IMR-90 (cell line): ENCODE results near the gene LUC7L2. TPM values are rescaled to one million over a fixed set of nuclear protein-coding genes. Genes with fewer than 3 reads are reported as not detected.

Experiments
- ATAC-seq: fragments of 200-7000 bp; cut with Tn5 transposase; 2 replicates; pipeline ENCODE4 v1.9.1; 2020; ENCODE audit warnings: low read depth, mild to moderate bottlenecking, moderate library complexity
- BruUV-seq: library from RNA; stranded (reverse); fragments of 400-500 nt; replicated peaks from 2 replicates; lab custom pipeline; 2021; lab: Mats Ljungman, UMichigan
- CTCF ChIA-PET: fragments of 300-600 bp; formaldehyde crosslinking; extraction: SDS; loops from one replicate; lab custom pipeline; 2021; ENCODE audit warnings: antibody characterized with exemption; lab: Yijun Ruan, JAX
- POLR2A ChIA-PET: fragments of 300-600 bp; sonication (Branson Sonifier 250); formaldehyde crosslinking; loops from one replicate; lab custom pipeline; 2022; ENCODE audit warnings: antibody characterized with exemption; ENCODE audit not compliant: unreplicated experiment; lab: Charles Lee
- DNase-seq: peaks from one replicate; pipeline ENCODE4 v3.0.0; 2013
- H2AFZ ChIP-seq: replicated peaks from 2 replicates; pipeline ENCODE3; 2013; ENCODE audit warnings: low read length, mild to moderate bottlenecking; ENCODE audit not compliant: poor library complexity
- H2AK5ac ChIP-seq: 2 replicates; pipeline ENCODE4 v1.6.1; 2013; ENCODE audit warnings: low read depth, low read length, inconsistent platforms
- H2AK9ac ChIP-seq: replicated peaks from 2 replicates; pipeline ENCODE3; 2013; ENCODE audit warnings: mild to moderate bottlenecking, low read depth, low read length, moderate library complexity; ENCODE audit not compliant: poor library complexity
- H2BK120ac ChIP-seq: 2 replicates; pipeline ENCODE4 v1.6.1; 2013; ENCODE audit warnings: low read depth, low read length, inconsistent platforms
- H2BK15ac ChIP-seq: 3 replicates; pipeline ENCODE4 v1.6.1; 2013; ENCODE audit warnings: low read depth, low read length, inconsistent platforms
- H2BK20ac ChIP-seq: 2 replicates; pipeline ENCODE4 v1.6.1; 2013; ENCODE audit warnings: low read depth, mild to moderate bottlenecking, inconsistent platforms, low read length, moderate library complexity
- H2BK5ac ChIP-seq: 2 replicates; pipeline ENCODE4 v1.6.1; 2013; ENCODE audit warnings: mild to moderate bottlenecking, low read depth, low read length, inconsistent platforms; ENCODE audit not compliant: poor library complexity, severe bottlenecking
- H3K14ac ChIP-seq: replicated peaks from 2 replicates; pipeline ENCODE4 v1.6.1; 2013; ENCODE audit warnings: low read depth, low read length, inconsistent platforms
- H3K18ac ChIP-seq: 2 replicates; pipeline ENCODE4 v1.6.1; 2013; ENCODE audit warnings: low read depth, low read length, control low read depth
- H3K23ac ChIP-seq: 2 replicates; pipeline ENCODE4 v1.6.1; 2013; ENCODE audit warnings: low read depth, low read length, inconsistent platforms
- H3K27ac ChIP-seq: 2 replicates; pipeline ENCODE4 v1.5.1; 2013; ENCODE audit warnings: mild to moderate bottlenecking, control low read depth, low read length; ENCODE audit not compliant: insufficient read depth
- H3K27me3 ChIP-seq: 2 replicates; pipeline ENCODE4 v1.6.1; 2013; ENCODE audit warnings: low read length; ENCODE audit not compliant: control insufficient read depth, insufficient read depth
- H3K36me3 ChIP-seq: 2 replicates; pipeline ENCODE4 v1.6.1; 2013; ENCODE audit warnings: low read length, mixed read lengths; ENCODE audit not compliant: control insufficient read depth, insufficient read depth
- H3K4ac ChIP-seq: 2 replicates; pipeline ENCODE4 v1.6.1; 2013; ENCODE audit warnings: low read depth, low read length, inconsistent platforms
- H3K4me1 ChIP-seq: 2 replicates; pipeline ENCODE4 v1.6.1; 2013; ENCODE audit warnings: low read length, mixed read lengths; ENCODE audit not compliant: control insufficient read depth, insufficient read depth
- H3K4me2 ChIP-seq: 2 replicates; pipeline ENCODE4 v1.6.1; 2013; ENCODE audit warnings: low read depth, mild to moderate bottlenecking, control low read depth, low read length, moderate library complexity
- H3K4me3 ChIP-seq: 2 replicates; pipeline ENCODE4 v1.5.1; 2013; ENCODE audit warnings: low read depth, mild to moderate bottlenecking, control low read depth, low read length, moderate library complexity; ENCODE audit not compliant: insufficient read depth
- H3K56ac ChIP-seq: 2 replicates; pipeline ENCODE4 v1.6.1; 2013; ENCODE audit warnings: low read length, inconsistent platforms; ENCODE audit not compliant: insufficient read depth; ENCODE audit errors: extremely low read depth
- H3K79me1 ChIP-seq, 2 experiments: 2 replicates each; pipeline ENCODE4 v1.6.1; 2013; ENCODE audit warnings: low read length in 2 of 2, inconsistent platforms in 1 of 2, low read depth in 1 of 2
- H3K9ac ChIP-seq: 2 replicates; pipeline ENCODE4 v1.6.1; 2013; ENCODE audit warnings: low read depth, low read length, control low read depth
- H3K9me1 ChIP-seq: 2 replicates; pipeline ENCODE4 v1.6.1; 2013; ENCODE audit warnings: low read length, inconsistent platforms; ENCODE audit not compliant: insufficient read depth
- H3K9me3 ChIP-seq: 2 replicates; pipeline ENCODE4 v1.6.1; 2013; ENCODE audit warnings: low read length; ENCODE audit not compliant: control insufficient read depth, insufficient read depth
- H4K20me1 ChIP-seq: 2 replicates; pipeline ENCODE4 v1.6.1; 2013; ENCODE audit warnings: low read length, inconsistent platforms; ENCODE audit not compliant: insufficient read depth
- H4K5ac ChIP-seq: 2 replicates; pipeline ENCODE4 v1.6.1; 2013; ENCODE audit warnings: mild to moderate bottlenecking, low read depth, low read length, control low read depth
- H4K8ac ChIP-seq, 2 experiments: 2 replicates each; pipeline ENCODE4 v1.6.1; 2013; ENCODE audit warnings: low read depth in 2 of 2, low read length in 2 of 2, control low read depth in 1 of 2, inconsistent platforms in 1 of 2
- H4K91ac ChIP-seq: 2 replicates; pipeline ENCODE4 v1.6.1; 2013; ENCODE audit warnings: low read depth, low read length, inconsistent platforms; ENCODE audit not compliant: insufficient read depth
- BHLHE40 ChIP-seq: fragments of 150-350 bp; IDR thresholded peaks from 2 replicates; pipeline ENCODE4 v1.6.1; 2016; ENCODE audit warnings: mild to moderate bottlenecking, low read depth, low read length
- CEBPB ChIP-seq: IDR thresholded peaks from 2 replicates; pipeline ENCODE4 v1.6.1; 2012; ENCODE audit warnings: low read depth, low read length, improper control_type of control experiment
- CHD1 ChIP-seq: IDR thresholded peaks from 2 replicates; pipeline ENCODE4 v1.6.1; 2012; ENCODE audit warnings: low read depth, low read length, improper control_type of control experiment
- CTCF ChIP-seq: conservative IDR thresholded peaks from 2 replicates; pipeline ENCODE4 v1.5.1; 2012; ENCODE audit warnings: mild to moderate bottlenecking, low read depth, low read length, improper control_type of control experiment
- ELK1 ChIP-seq: fragments of 150-350 bp; IDR thresholded peaks from 2 replicates; pipeline ENCODE4 v1.6.1; 2016; ENCODE audit warnings: low read depth, mild to moderate bottlenecking, low read length, moderate library complexity, borderline replicate concordance
- FOS ChIP-seq: fragments of 150-350 bp; IDR thresholded peaks from 2 replicates; pipeline ENCODE4 v1.6.1; 2016; ENCODE audit warnings: low read depth, low read length
- MAFK ChIP-seq: IDR thresholded peaks from 2 replicates; pipeline ENCODE4 v1.6.1; 2012; ENCODE audit warnings: low read depth, low read length, improper control_type of control experiment
- MAZ ChIP-seq: IDR thresholded peaks from 2 replicates; pipeline ENCODE4 v1.6.1; 2012; ENCODE audit warnings: low read depth, mild to moderate bottlenecking, low read length, improper control_type of control experiment, moderate library complexity, borderline replicate concordance
- MXI1 ChIP-seq: IDR thresholded peaks from 2 replicates; pipeline ENCODE4 v1.6.1; 2012; ENCODE audit warnings: low read depth, mild to moderate bottlenecking, low read length, moderate library complexity, borderline replicate concordance
- NFE2L2 ChIP-seq: fragments of 150-350 bp; IDR thresholded peaks from 2 replicates; pipeline ENCODE4 v1.6.1; 2016; ENCODE audit warnings: low read depth, mild to moderate bottlenecking, low read length
- POLR2A ChIP-seq: IDR thresholded peaks from 2 replicates; pipeline ENCODE4 v1.6.1; 2012; ENCODE audit warnings: mild to moderate bottlenecking, low read depth, low read length
- RAD21 ChIP-seq: IDR thresholded peaks from 2 replicates; pipeline ENCODE4 v1.6.1; 2012; ENCODE audit warnings: low read length, improper control_type of control experiment
- RCOR1 ChIP-seq: IDR thresholded peaks from 2 replicates; pipeline ENCODE4 v1.6.1; 2012; ENCODE audit warnings: mild to moderate bottlenecking, low read length, improper control_type of control experiment; ENCODE audit not compliant: insufficient replicate concordance
- RFX5 ChIP-seq: IDR thresholded peaks from 2 replicates; pipeline ENCODE4 v1.8.0; 2012; ENCODE audit warnings: low read depth, mild to moderate bottlenecking, low read length, moderate library complexity
- SMC3 ChIP-seq: fragments of 150-350 bp; IDR thresholded peaks from 2 replicates; pipeline ENCODE4 v1.6.1; 2016; ENCODE audit warnings: low read depth, mild to moderate bottlenecking, antibody characterized with exemption, low read length, moderate library complexity
- USF2 ChIP-seq: fragments of 150-350 bp; IDR thresholded peaks from 2 replicates; pipeline ENCODE4 v1.6.1; 2017; ENCODE audit warnings: mild to moderate bottlenecking, antibody characterized with exemption, low read length, low read depth
- WGBS, 2 experiments: methylation state at CpG; one replicate each; pipeline versions ENCODE4 v1.1.5 to v1.1.7; 2013; ENCODE audit warnings: missing lambda C conversion rate in 2 of 2; ENCODE audit not compliant: insufficient read length in 1 of 2; ENCODE audit errors: extremely low coverage in 2 of 2; 5-methylcytosine and 5-hydroxymethylcytosine counted together
- dilution Hi-C: fragments of 300-500 bp; cut with HindIII; formaldehyde crosslinking; loops from one replicate; pipeline ENCODE4 v1.14.3; 2018; ENCODE audit warnings: low sequenced_read_pairs; ENCODE audit not compliant: unreplicated experiment
- in situ Hi-C: fragments of 300-500 bp; cut with MboI; formaldehyde crosslinking; loops from 3 replicates; pipeline ENCODE4 v1.14.3; 2019; ENCODE audit warnings: low sequenced_read_pairs, inconsistent platforms, mixed read lengths
- intact Hi-C: fragments of 100-400 bp; cut with micrococcal nuclease; formaldehyde crosslinking; loops from 2 replicates; pipeline ENCODE4 v1.10.0; 2022
- polyA plus RNA-seq, 3 experiments: library from polyadenylated mRNA; depleted of rRNA; stranded (reverse); fragments of >200 nt; gene quantifications; 2 replicates each; pipeline ENCODE4 v1.2.3, GENCODE V29; 2012; ENCODE audit warnings: low replicate concordance in 1 of 3
- total RNA-seq: library from RNA; depleted of rRNA; stranded (reverse); fragments of >200 nt; gene quantifications from 2 replicates; pipeline ENCODE4 v1.2.3, GENCODE V29; 2012

Gene LUC7L2
- total and polyA plus RNA-seq, 2 of the 4 experiments (the other 2 are of a cell fraction), result 14.9 to 31.8 TPM

GRCh38 chr7:139416405-139416804 lies 56.7 kb downstream of the LUC7L2 start:
- dilution Hi-C loops (no loop called here), in situ Hi-C loops (no loop called here), intact Hi-C loops (no loop called here)
- DNase-seq (no peak), ATAC-seq (peak; percentile 57)
- CTCF ChIA-PET, result no interaction called here
- no peak overlapping the region for H2AK9ac ChIP-seq
- no peak overlapping the region for H4K8ac ChIP-seq
- WGBS, 2 experiments, result no CpG with 5 or more reads among the region's 3 CpGs
- H3K9ac ChIP-seq, result no peak overlapping the region
- no peak overlapping the region for H3K23ac ChIP-seq
- H4K5ac ChIP-seq, result no peak overlapping the region
- H4K20me1 ChIP-seq, result no peaks in the 10 kb centered on the region
- BruUV-seq, result no TSS peak
- H3K9me3 ChIP-seq, result no peaks in the 10 kb centered on the region
- no peak overlapping the region for H3K18ac ChIP-seq
- H3K27me3 ChIP-seq, result no peaks in the 10 kb centered on the region
- no peak overlapping the region for H3K14ac ChIP-seq
- H3K4ac ChIP-seq, result no peak overlapping the region
- H3K27ac ChIP-seq, result no peak overlapping the region
- no peak overlapping the region for H3K56ac ChIP-seq
- no peaks in the 10 kb centered on the region; the same call in 1 of the 2 replicates for H3K9me1 ChIP-seq
- H4K91ac ChIP-seq, result no peak overlapping the region
- H3K4me1 ChIP-seq, result peaks cover 2% of the 10 kb centered on the region; the same call in 1 of the 2 replicates
- no peak overlapping the region for H3K4me2 ChIP-seq
- TF ChIP-seq POLR2A, result no peak
- no peak for TF ChIP-seq MAFK
- TF ChIP-seq CTCF, result no peak
- no peak for TF ChIP-seq ELK1
- no peak for TF ChIP-seq MXI1
- TF ChIP-seq NFE2L2, result no peak
- no peak for TF ChIP-seq USF2
- TF ChIP-seq CHD1, result no peak
- no peak for TF ChIP-seq SMC3
- TF ChIP-seq FOS, result no peak
- no peak for TF ChIP-seq CEBPB
- TF ChIP-seq BHLHE40, result no peak
- no peak for TF ChIP-seq RAD21
- no peak for TF ChIP-seq RFX5
- TF ChIP-seq RCOR1, result no peak
- TF ChIP-seq MAZ, result no peak
- H2BK15ac ChIP-seq, result no peak overlapping the region
- no peak overlapping the region for H2AFZ ChIP-seq
- H3K36me3 ChIP-seq, result peaks cover 31% of the 10 kb centered on the region
- POLR2A ChIA-PET, result no interaction called here
- no peak overlapping the region for H2BK20ac ChIP-seq
- peaks cover 7 to 21% of the 10 kb centered on the region in 2 experiments; a peak in 3 of 4 replicates for H3K79me1 ChIP-seq
- no peak overlapping the region for H2BK5ac ChIP-seq
- H2BK120ac ChIP-seq, result no peak overlapping the region
- H3K4me3 ChIP-seq, result no peak overlapping the region
- H2AK5ac ChIP-seq, result no peak overlapping the region
